Mucosa of stomach (tissue), 1 donor: Measurements from ENCODE around the gene DNPH1.

ENCODE experiments used
- H3K27me3 ChIP-seq: one replicate; pipeline ENCODE4 v1.7.0; 2013; ENCODE audit warnings: mild to moderate bottlenecking, low read length; ENCODE audit not compliant: control insufficient read depth, insufficient read depth
- H3K36me3 ChIP-seq: one replicate; pipeline ENCODE4 v1.7.0; 2013; ENCODE audit warnings: low read length; ENCODE audit not compliant: control insufficient read depth, insufficient read depth
- H3K4me1 ChIP-seq: one replicate; pipeline ENCODE4 v1.7.0; 2013; ENCODE audit warnings: mild to moderate bottlenecking, low read length; ENCODE audit not compliant: control insufficient read depth, insufficient read depth
- H3K4me3 ChIP-seq: one replicate; pipeline ENCODE4 v1.7.0; 2013; ENCODE audit warnings: low read length
- H3K9ac ChIP-seq: one replicate; pipeline ENCODE4 v1.7.0; 2013; ENCODE audit warnings: mild to moderate bottlenecking, low read length, moderate library complexity
- H3K9me3 ChIP-seq: one replicate; pipeline ENCODE4 v1.7.0; 2013; ENCODE audit warnings: mild to moderate bottlenecking, low read length, moderate library complexity; ENCODE audit not compliant: control insufficient read depth
- donor health status: Pancreatic carcinoma.

DNPH1 gene, protein sequence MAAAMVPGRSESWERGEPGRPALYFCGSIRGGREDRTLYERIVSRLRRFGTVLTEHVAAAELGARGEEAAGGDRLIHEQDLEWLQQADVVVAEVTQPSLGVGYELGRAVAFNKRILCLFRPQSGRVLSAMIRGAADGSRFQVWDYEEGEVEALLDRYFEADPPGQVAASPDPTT

DNA sequence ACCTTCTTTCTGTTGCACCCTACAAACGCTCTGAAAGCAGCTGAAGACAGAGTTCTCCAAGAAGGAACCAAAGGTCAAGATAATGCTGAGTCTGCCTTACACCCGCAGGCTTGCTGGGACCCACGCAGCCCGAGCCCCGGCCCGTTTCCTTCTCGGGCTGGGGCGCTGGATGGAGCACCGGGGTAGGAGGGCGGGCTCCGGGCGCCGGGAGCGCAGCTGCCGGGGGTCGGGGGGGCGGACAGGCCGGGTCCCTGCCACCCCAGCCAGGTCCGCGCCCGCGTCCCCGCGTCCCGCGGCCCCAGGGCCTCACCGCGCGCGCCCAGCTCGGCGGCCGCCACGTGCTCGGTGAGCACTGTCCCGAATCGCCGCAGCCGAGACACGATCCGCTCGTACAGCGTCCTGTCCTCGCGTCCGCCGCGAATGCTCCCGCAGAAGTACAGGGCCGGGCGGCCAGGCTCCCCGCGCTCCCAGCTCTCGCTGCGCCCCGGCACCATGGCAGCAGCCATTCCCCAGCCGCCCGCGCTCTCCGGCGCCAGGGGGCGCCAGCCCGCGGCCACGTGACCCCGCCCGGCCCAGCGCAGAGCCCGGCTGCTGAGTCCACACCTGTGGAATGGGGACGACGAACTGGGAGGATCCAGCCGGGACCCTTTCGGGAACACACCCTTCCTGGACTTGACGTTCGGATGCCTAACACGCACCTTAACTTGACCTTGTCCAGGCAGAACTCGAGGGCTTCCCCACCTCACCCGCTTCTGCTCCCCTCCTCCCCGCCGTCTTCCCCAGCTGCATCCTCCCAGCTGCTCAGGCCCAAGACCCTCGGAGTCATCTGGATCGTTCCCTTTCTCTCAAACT lies at the start of gene DNPH1:
Gene DNPH1, minus strand, starts transcription at position 531 of the 852 bp plus-strand sequence. Its CDS starts 25 bp downstream, at position 506.
- no peaks in the 10 kb centered on the region for H3K27me3 ChIP-seq
- H3K9me3 ChIP-seq, result no peaks in the 10 kb centered on the region
- peak within 1 kb of the TSS; percentile 56 for H3K9ac ChIP-seq
- H3K4me1 ChIP-seq, result peaks cover 18% of the 10 kb centered on the region
- no peak within 1 kb of the TSS for H3K4me3 ChIP-seq
- H3K36me3 ChIP-seq, result peaks cover under 1% of the 10 kb centered on the region

DNA sequence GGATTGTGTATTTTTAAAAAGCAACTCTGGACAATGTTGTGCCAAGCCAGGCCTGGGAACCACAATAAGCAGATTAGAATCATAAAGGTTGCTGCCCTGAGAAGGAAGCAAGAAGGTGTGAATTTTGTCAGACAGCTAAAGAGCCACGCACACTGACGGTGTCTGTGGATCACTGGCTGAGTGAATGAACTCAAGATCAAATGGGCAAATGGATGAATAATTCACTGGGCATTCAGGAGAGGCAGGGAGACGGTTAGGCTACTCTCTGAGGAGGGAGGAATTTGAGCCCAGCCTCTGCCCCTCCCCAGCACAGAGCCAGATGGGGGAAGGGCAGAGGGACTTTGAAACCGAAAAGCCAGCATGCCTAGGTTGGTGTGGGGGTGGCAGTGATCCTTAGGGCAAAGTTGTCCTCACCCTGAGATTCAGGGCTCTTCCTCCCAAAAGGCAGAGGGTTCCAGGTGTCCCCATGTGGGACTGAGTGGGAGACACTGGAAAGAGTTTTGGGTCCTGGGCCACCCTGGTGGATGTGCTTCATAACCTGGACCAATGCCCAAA lies 49.3 kb upstream of the DNPH1 start:
- H3K27me3 ChIP-seq, result peaks cover 3% of the 10 kb centered on the region
- H3K4me3 ChIP-seq, result no peak overlapping the region
- H3K36me3 ChIP-seq, result no peaks in the 10 kb centered on the region
- H3K9me3 ChIP-seq, result no peaks in the 10 kb centered on the region
- peaks cover 45% of the 10 kb centered on the region for H3K4me1 ChIP-seq
- H3K9ac ChIP-seq, result no peak overlapping the region

DNA sequence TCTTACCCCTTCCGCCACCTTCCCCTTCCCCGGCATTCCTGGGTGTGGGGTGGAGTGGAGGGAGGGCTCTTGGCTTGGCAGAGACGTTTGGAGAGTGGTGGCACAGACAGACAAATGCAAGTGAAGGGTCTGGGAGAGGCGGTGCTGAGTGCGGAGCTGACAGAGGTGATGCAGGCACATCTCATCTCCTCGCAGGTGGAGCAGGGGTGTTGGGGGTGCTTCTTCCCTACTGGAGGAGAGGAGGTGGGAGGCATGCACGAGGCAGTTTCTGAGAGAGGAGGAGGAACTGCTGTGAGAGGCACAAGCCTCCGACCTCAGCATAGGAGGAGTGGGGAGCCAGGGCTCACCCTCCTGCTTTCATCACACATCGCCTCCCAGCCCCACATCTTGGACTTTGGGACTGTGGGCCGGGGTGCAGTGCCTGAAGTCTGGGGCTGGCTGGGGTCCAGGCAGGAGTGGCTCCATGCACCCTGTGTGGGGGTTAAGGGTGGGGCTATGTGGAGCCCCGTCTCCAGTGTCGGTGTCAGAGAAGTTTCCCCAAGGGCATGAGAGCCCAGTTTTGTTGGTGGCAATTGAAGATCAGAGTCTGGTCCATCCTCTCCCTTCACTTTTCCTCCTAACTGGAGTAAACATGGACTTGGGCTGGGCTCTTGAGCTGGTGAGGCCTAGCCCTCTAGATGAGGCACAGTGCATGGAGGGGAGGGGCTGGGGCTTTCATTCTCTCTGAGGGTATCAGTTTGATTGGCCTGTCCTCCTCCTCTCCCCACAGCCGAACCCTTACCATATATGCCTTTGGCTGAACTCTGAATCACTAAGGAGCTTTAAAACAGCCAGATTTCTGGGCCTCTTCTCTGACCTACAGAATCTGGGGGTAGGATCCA lies 48.6 kb upstream of the DNPH1 start:
- Histone ChIP-seq H3K9me3 (no peaks in the 10 kb centered on the region), H3K36me3 (no peaks in the 10 kb centered on the region), H3K9ac (no peak overlapping the region), H3K4me1 (peaks cover 45% of the 10 kb centered on the region), H3K4me3 (no peak overlapping the region), H3K27me3 (peaks cover 3% of the 10 kb centered on the region)

DNA sequence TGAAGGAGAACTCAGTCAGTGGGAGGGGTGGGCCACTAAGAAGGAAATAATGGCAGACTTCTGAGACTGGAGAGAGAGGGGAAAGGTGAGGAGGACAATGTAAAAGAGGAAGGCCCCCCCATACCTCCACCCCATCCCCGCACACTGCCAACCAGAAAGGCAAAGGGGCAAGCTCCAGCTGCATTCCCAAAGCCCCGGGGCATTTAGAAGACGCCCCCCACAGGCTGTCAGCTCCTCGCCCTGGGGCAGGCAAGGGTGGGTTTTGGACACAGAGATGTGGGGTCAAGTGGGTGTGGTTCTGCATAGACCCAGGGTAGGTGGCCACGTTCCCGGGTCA lies 48.0 kb upstream of the DNPH1 start:
- peaks cover 45% of the 10 kb centered on the region for H3K4me1 ChIP-seq
- no peaks in the 10 kb centered on the region for H3K9me3 ChIP-seq
- peak overlapping the region; percentile 15 for H3K9ac ChIP-seq
- no peaks in the 10 kb centered on the region for H3K36me3 ChIP-seq
- H3K4me3 ChIP-seq, result no peak overlapping the region
- H3K27me3 ChIP-seq, result peaks cover 2% of the 10 kb centered on the region

DNA sequence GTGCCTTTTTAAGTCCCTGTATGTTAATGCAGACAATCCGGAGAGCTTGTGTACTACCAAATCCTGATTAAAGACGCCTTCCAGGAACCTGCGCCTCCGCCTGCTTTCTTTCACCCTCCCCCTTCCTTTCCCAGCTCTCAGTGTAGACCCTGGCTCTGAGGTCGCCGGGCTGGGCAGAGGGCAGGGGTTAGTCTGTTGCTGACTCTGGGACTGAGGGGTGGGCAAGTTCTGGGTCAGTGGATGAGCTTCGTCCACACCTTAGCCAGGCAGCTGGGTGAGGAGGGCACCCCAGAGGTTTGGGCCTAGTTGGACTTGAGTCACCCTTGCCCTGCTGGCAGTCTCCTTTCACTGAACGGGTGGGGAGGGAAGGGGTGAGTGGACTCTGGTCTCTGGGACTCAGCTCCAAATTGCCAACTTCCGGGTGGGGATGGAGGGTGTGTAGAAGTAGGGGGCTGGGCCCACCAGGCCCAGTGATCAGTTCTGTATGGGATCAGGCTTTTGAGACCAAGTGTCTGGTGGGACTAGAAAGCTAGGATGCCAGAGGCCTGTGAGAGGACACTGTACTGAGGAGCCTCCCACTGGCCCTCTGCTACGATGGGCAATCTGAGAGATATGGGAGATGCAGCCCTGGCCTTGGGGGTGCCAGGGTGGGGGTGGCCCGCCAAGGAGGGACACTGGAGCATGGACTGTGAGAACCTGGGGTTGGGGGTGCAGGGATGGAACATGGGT lies 47.5 kb upstream of the DNPH1 start:
- no peak overlapping the region for H3K4me3 ChIP-seq
- no peaks in the 10 kb centered on the region for H3K27me3 ChIP-seq
- no peaks in the 10 kb centered on the region for H3K36me3 ChIP-seq
- H3K9me3 ChIP-seq, result no peaks in the 10 kb centered on the region
- peaks cover 45% of the 10 kb centered on the region for H3K4me1 ChIP-seq
- H3K9ac ChIP-seq, result peak overlapping the region; percentile 15

DNA sequence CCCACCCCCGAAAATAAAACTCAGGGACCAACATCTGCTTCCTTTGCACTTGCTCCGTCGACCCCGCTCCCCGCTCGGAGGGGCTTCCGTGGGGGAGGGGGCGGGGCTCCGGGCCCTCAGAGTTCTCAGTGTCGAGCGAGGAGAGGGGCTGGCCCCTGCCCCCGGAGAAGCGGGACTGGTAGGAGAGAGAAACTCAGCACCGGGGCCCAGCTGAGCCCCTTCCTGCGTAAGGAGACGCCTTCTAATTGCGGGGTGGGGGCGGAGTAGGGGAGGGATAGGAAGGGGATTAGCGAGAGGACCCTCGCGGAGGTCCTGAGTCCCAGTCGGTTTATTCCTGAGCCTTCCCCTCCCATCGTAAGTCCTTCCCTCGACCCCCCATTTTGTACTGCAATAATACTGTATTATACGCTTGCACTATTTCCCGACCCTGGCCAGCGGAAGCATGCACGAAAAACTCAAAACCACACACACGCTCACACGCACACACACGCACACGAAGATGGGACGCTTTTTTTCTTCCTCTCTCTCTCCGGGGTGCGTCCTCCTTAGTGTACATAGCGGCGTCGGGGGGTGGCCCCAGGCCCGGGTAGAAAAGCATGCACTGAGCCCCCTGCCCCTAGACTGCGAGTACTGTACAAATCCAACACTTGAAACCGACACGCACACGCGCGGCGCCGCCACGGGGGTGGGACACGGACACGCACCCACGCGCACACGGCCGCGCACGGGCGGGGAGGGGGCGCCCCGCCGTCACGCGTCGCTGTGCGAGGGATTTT lies 46.7 kb upstream of the DNPH1 start:
- H3K9me3 ChIP-seq, result no peaks in the 10 kb centered on the region
- no peak overlapping the region for H3K9ac ChIP-seq
- no peaks in the 10 kb centered on the region for H3K36me3 ChIP-seq
- H3K27me3 ChIP-seq, result no peaks in the 10 kb centered on the region
- H3K4me3 ChIP-seq, result no peak overlapping the region
- peaks cover 45% of the 10 kb centered on the region for H3K4me1 ChIP-seq

DNA sequence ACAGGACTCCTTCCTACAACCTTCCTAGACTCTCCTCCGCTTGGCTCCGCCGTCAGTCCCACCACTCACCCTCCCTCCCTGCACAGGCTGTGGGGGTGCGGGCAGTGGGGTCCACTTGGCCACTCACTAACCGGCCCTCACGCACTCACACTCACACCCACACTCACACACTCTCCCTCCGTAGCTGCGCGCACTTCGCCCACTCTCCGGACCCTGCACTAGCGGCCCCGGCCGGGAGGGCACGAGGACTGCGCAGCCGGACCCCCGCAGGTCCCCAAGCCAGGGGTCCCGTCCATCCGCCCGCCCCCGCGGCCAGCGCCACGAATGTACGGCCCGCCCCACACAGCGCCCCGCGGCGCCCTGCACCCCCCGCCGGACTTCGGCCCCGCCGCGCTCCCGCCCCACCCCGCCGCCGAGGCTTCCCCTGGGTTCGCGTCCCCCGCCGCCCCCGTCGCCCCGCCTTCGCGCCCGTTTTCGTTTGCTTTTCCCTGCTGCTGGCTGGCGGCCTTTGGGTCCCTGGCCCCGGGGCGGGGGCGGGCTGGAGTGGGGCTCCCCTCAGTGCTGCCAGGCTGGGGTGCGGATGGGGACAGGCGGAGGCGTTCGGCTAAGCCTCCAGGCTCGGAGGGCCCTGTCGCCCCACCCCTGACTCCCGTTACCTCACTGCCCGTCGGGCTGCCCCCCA lies 45.8 kb upstream of the DNPH1 start:
- Histone ChIP-seq H3K4me1 (peaks cover 53% of the 10 kb centered on the region), H3K27me3 (no peaks in the 10 kb centered on the region), H3K36me3 (no peaks in the 10 kb centered on the region), H3K4me3 (no peak overlapping the region), H3K9me3 (no peaks in the 10 kb centered on the region), H3K9ac (peak overlapping the region; percentile 50)

DNA sequence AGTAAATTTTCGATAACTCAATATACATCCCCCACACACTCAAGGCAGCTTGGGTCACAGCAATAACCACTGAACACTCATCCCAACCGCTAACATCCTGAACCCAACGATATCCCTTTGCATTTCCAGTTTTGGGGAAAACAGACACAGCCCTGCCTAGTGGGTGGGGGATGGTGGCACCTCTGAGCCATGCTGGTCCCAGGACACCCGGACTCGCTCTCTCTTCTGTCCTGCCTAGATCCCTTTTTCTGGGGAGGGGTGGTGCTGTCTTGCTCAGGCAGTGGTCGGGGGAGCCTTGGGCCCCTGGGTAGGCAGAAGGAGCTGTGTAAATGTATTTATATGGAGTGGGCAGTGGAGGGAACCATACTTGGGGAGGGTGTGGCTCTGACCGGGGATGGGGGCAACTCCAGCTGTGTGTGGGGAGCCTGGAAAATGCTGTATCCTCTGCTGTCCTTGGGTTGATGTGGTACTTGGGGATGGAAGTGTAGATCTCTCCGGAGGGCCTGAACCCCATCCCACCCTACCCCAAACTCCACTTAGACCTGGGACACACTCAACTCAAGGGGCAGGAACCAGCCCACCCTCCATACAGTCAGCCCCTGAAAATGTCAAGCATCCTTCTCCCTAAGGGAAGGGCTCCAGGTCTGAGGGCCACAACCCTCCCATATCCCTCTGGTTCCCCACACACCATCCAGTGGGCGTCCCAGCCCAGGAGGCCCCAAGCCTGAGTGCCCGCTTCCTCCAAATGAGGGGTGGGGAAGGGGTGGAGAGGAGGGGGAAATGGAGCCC lies 45.0 kb upstream of the DNPH1 start:
- Histone ChIP-seq H3K9me3 (no peaks in the 10 kb centered on the region), H3K9ac (no peak overlapping the region), H3K27me3 (no peaks in the 10 kb centered on the region), H3K4me1 (peaks cover 60% of the 10 kb centered on the region), H3K4me3 (no peak overlapping the region), H3K36me3 (no peaks in the 10 kb centered on the region)

DNA sequence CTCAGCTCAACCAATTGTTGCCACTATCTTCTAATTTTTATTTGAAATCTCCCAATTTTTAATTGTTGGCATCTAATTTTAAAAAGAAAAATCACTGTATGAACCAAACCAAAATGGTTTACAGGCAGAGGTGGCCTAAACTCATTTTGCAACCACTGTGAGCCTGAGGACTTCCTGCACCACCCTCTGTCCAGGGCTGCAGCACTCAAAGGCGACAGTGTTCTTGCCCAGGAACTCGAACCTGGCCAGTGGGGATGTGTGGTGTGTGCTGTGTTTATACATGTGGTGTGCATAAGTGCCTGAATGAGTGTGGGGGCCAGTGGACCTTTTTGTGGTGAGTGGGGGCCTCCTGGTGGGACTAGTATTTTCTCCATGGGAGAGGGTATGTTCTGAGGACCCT lies 44.4 kb upstream of the DNPH1 start:
- no peak overlapping the region for H3K4me3 ChIP-seq
- no peaks in the 10 kb centered on the region for H3K9me3 ChIP-seq
- H3K4me1 ChIP-seq, result peaks cover 66% of the 10 kb centered on the region
- H3K36me3 ChIP-seq, result no peaks in the 10 kb centered on the region
- H3K27me3 ChIP-seq, result no peaks in the 10 kb centered on the region
- H3K9ac ChIP-seq, result no peak overlapping the region

DNA sequence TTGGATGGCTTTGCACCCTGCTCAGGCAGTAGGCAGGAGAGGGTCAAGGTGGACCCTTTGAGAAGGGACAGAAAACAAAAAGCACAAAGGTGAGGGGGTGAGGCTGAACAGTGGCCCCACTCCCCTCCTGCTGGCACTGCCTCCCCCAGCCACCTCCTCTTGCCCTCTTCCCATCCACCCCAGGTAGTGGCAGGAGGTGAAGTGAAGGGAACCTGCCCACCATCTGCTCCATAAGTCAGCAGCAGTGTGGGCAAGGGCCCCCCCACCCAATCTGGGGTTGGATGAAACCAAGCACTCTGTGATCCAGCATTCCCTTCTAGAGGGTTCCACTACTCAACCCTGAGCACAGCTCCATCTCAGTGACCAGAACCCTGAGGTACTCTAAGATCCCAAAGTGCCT lies 42.7 kb upstream of the DNPH1 start:
- Histone ChIP-seq H3K9ac (no peak overlapping the region), H3K9me3 (no peaks in the 10 kb centered on the region), H3K4me1 (peaks cover 69% of the 10 kb centered on the region), H3K4me3 (no peak overlapping the region), H3K27me3 (no peaks in the 10 kb centered on the region), H3K36me3 (no peaks in the 10 kb centered on the region)
